ENCODE measurements around the gene CCL8. TPM values are rescaled to one million over a fixed set of nuclear protein-coding genes. Genes with fewer than 3 reads are reported as not detected.

Gene CCL8
- total and polyA plus RNA-seq, 2 of the 4 experiments (the other 2 are of a cell fraction), result not detected

DNA sequence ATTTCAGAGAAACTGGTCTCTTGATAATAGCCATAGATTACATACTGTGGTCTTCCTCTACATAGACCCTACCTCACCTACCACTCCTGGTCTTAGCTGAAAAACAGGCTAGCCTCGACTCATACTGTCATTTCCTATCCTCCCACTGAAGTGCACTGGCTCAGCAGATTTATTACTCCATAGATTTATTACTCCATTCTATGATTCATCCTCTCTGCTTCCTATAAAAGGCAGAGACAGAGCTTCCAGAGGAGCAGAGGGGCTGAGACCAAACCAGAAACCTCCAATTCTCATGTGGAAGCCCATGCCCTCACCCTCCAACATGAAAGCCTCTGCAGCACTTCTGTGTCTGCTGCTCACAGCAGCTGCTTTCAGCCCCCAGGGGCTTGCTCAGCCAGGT, 49.3 kb upstream of the CCL8 start, which contains the start of gene CCL7:
Gene CCL7 (plus strand): TSS at position 253 of the 400 bp plus-strand sequence. CDS start 70 bp downstream, at position 323.
- Histone ChIP-seq H3K79me1 (ENCODE audit: low read depth in 1 of 2, low read length in 2 of 2) (no peaks in the 10 kb centered on the region), H4K91ac (ENCODE audit: insufficient read depth, low read depth, low read length) (no peak within 1 kb of the TSS), H3K4ac (ENCODE audit: low read depth, low read length) (no peak within 1 kb of the TSS), H3K27ac (ENCODE audit: insufficient read depth, low read length) (no peak within 1 kb of the TSS), H2BK15ac (ENCODE audit: low read depth, low read length) (no peak within 1 kb of the TSS), H2AK9ac (replicated peaks; ENCODE audit: low read depth, low read length, poor library complexity) (no peak within 1 kb of the TSS), H3K14ac (replicated peaks; ENCODE audit: low read depth, low read length) (no peak within 1 kb of the TSS), H3K4me3 (ENCODE audit: insufficient read depth, low read depth, low read length) (no peak within 1 kb of the TSS), H3K23ac (ENCODE audit: low read depth, low read length) (no peak within 1 kb of the TSS), H4K20me1 (ENCODE audit: insufficient read depth, low read length) (no peaks in the 10 kb centered on the region), H3K27me3 (ENCODE audit: control insufficient read depth, insufficient read depth, low read length) (peaks cover 12% of the 10 kb centered on the region), H3K36me3 (ENCODE audit: control insufficient read depth, insufficient read depth, low read length) (no peaks in the 10 kb centered on the region), H3K9ac (ENCODE audit: low read depth, low read length) (no peak within 1 kb of the TSS), H4K8ac (ENCODE audit: low read depth in 2 of 2, low read length in 2 of 2) (no peak within 1 kb of the TSS), H3K4me1 (ENCODE audit: control insufficient read depth, insufficient read depth, low read length) (no peaks in the 10 kb centered on the region), H3K9me3 (ENCODE audit: control insufficient read depth, insufficient read depth, low read length) (no peaks in the 10 kb centered on the region), H4K5ac (ENCODE audit: low read depth, low read length) (no peak within 1 kb of the TSS), H3K9me1 (ENCODE audit: insufficient read depth, low read length) (no peaks in the 10 kb centered on the region), H2AFZ (replicated peaks; ENCODE audit: low read length, poor library complexity) (no peak within 1 kb of the TSS), H2BK20ac (ENCODE audit: low read depth, low read length) (no peak within 1 kb of the TSS), H2BK5ac (ENCODE audit: low read depth, low read length, poor library complexity, severe bottlenecking) (no peak within 1 kb of the TSS), H3K56ac (ENCODE audit: extremely low read depth, insufficient read depth, low read length) (no peak within 1 kb of the TSS), H3K18ac (ENCODE audit: low read depth, low read length) (no peak within 1 kb of the TSS), H2BK120ac (ENCODE audit: low read depth, low read length) (no peak within 1 kb of the TSS), H2AK5ac (ENCODE audit: low read depth, low read length) (no peak within 1 kb of the TSS), H3K4me2 (ENCODE audit: low read depth, low read length) (no peak within 1 kb of the TSS)
- DNase-seq (peak; percentile 36), ATAC-seq (ENCODE audit: low read depth) (peak; percentile 72)
- in situ Hi-C loops (cut with MboI; ENCODE audit: low sequenced_read_pairs), result loop anchor here (10.0 to 25.0 kb wide), 3 partner anchors 65 to 842 kb away; partner anchors contain the start of genes FNDC8 and RAD51D
- ChIA-PET CTCF (no interaction called here), POLR2A (ENCODE audit: unreplicated experiment) (no interaction called here)
- no CpG with 5 or more reads among the region's 1 CpG for WGBS, 2 experiments (ENCODE audit: extremely low coverage in 2 of 2, insufficient read length in 1 of 2)
- BruUV-seq (replicated peaks), result no TSS peak
- TF ChIP-seq RCOR1 (IDR thresholded peaks at IDR 0.05; ENCODE audit: insufficient replicate concordance, low read length) (no peak), MAFK (IDR thresholded peaks at IDR 0.05; ENCODE audit: low read depth, low read length) (peak; percentile 22; the same call in 1 of the 2 replicates)
- TF ChIP-seq, protein P1, sequence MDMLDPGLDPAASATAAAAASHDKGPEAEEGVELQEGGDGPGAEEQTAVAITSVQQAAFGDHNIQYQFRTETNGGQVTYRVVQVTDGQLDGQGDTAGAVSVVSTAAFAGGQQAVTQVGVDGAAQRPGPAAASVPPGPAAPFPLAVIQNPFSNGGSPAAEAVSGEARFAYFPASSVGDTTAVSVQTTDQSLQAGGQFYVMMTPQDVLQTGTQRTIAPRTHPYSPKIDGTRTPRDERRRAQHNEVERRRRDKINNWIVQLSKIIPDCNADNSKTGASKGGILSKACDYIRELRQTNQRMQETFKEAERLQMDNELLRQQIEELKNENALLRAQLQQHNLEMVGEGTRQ (IDR thresholded peaks at IDR 0.05; ENCODE audit: low read depth, low read length), result no peak
- dilution Hi-C loops (cut with HindIII; ENCODE audit: low sequenced_read_pairs, unreplicated experiment), result no loop called here
- intact Hi-C loops (cut with micrococcal nuclease), result no loop called here

All from IMR-90 (cell line).